Activated B cell treated with CpG ODN at 0.5 μM for 24 hours (primary cell): ENCODE measurements around the gene ME2. TPM values are rescaled to one million over a fixed set of nuclear protein-coding genes. Genes with fewer than 3 reads are reported as not detected.

Source experiments
- ATAC-seq: fragments of 200-7000 bp; cut with Tn5 transposase; one replicate; pipeline ENCODE4 v1.10.0; 2021; ENCODE audit warnings: low read depth, mild to moderate bottlenecking, moderate library complexity
- CTCF ChIA-PET: fragments of 350-600 bp; sonication (Branson Sonifier 250); formaldehyde crosslinking; loops from one replicate; lab custom pipeline; 2021; ENCODE audit warnings: antibody characterized with exemption; lab: Charles Lee
- POLR2A ChIA-PET: fragments of 350-600 bp; sonication (Branson Sonifier 250); formaldehyde crosslinking; loops from one replicate; lab custom pipeline; 2021; ENCODE audit warnings: antibody characterized with exemption; lab: Charles Lee
- DNase-seq: peaks from one replicate; pipeline ENCODE4 v3.0.0; 2022
- H3K27ac Mint-ChIP-seq: one replicate; pipeline ENCODE4 v1.8.0; 2020; ENCODE audit warnings: mixed read lengths
- H3K27me3 Mint-ChIP-seq: one replicate; pipeline ENCODE4 v1.8.0; 2021; ENCODE audit warnings: mixed read lengths
- H3K36me3 Mint-ChIP-seq: one replicate; pipeline ENCODE4 v1.8.0; 2021; ENCODE audit warnings: low read depth, mixed read lengths
- H3K4me1 Mint-ChIP-seq: one replicate; pipeline ENCODE4 v1.8.0; 2021; ENCODE audit warnings: mixed read lengths
- H3K4me3 Mint-ChIP-seq: one replicate; pipeline ENCODE4 v1.8.0; 2020; ENCODE audit warnings: mild to moderate bottlenecking, mixed read lengths
- H3K9me3 Mint-ChIP-seq: one replicate; pipeline ENCODE4 v1.8.0; 2020; ENCODE audit warnings: mixed read lengths
- intact Hi-C: fragments of 100-400 bp; cut with micrococcal nuclease; formaldehyde crosslinking; loops from one replicate; pipeline ENCODE4 v1.15.1; 2024
- total RNA-seq: library from RNA; stranded (reverse); gene quantifications from 2 replicates; pipeline ENCODE4 v1.2.3, GENCODE V29; 2022
- TF ChIP-seq, protein P1 (sequence below): fragments of 200-600 bp; IDR thresholded peaks from one replicate; pipeline ENCODE4 v1.8.0; 2022; ENCODE audit warnings: antibody characterized with exemption, mild to moderate bottlenecking

The ME2 gene
- total RNA-seq, 1 donor from 2014 or later, result 63.5 TPM

DNA sequence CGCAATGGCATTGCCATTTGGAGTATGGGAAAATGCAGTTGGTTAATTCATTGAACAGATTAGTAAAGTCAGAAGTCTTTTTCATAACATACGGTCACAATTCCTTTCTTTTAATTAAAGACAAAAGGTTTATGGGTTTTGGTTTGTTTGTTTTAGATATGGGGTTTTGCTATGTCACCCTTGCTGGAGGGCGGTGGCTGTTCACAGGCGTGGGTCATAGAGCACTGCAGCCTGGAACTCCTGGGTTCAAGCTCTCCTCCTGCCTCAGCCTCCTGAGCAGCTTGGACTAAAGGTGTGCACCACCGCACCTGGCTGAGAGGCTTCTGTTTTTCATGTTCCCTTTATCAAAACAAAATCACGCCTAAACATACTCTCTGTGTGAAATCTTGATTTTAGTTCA, 70.3 kb downstream of the ME2 start:
- no peak for ATAC-seq
- Mint-ChIP-seq H3K27me3 (no peaks in the 10 kb centered on the region), H3K4me1 (no peaks in the 10 kb centered on the region)

DNA sequence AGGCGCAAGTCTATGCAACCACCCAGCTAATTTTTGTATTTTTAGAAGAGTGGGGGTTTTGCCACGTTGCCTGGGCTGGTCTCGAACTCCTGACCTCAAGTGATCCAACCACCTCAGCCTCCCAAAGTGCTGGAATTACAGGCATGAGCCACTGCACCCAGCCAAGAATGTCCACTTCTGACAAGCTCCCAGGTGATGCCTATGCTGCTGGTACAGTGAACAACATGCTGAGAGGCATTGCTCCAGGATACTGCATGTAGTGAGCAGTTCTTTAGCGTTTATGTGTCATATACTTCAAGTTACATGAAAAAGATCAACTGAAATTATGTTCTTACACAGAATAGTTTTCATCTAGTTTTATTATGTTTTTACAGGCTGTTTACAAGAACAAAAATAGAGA, 71.7 kb downstream of the ME2 start:
- H3K4me3 Mint-ChIP-seq, result no peak overlapping the region

More for the DNA sequence above, 70.3 kb downstream of the ME2 start:
- POLR2A ChIA-PET, result interaction anchor here (1.5 kb wide), 1 partner anchor 19 kb away, joined by 4 read pairs; the partner anchor contains the start of gene ELAC1
- Mint-ChIP-seq H3K9me3 (no peaks in the 10 kb centered on the region), H3K4me3 (no peak overlapping the region), H3K36me3 (peaks cover 21% of the 10 kb centered on the region), H3K27ac (no peak overlapping the region)
- no peak for DNase-seq
- CTCF ChIA-PET, result no interaction called here
- TF ChIP-seq, protein P1, sequence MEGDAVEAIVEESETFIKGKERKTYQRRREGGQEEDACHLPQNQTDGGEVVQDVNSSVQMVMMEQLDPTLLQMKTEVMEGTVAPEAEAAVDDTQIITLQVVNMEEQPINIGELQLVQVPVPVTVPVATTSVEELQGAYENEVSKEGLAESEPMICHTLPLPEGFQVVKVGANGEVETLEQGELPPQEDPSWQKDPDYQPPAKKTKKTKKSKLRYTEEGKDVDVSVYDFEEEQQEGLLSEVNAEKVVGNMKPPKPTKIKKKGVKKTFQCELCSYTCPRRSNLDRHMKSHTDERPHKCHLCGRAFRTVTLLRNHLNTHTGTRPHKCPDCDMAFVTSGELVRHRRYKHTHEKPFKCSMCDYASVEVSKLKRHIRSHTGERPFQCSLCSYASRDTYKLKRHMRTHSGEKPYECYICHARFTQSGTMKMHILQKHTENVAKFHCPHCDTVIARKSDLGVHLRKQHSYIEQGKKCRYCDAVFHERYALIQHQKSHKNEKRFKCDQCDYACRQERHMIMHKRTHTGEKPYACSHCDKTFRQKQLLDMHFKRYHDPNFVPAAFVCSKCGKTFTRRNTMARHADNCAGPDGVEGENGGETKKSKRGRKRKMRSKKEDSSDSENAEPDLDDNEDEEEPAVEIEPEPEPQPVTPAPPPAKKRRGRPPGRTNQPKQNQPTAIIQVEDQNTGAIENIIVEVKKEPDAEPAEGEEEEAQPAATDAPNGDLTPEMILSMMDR, result no peak
- intact Hi-C loops, result no loop called here

DNA sequence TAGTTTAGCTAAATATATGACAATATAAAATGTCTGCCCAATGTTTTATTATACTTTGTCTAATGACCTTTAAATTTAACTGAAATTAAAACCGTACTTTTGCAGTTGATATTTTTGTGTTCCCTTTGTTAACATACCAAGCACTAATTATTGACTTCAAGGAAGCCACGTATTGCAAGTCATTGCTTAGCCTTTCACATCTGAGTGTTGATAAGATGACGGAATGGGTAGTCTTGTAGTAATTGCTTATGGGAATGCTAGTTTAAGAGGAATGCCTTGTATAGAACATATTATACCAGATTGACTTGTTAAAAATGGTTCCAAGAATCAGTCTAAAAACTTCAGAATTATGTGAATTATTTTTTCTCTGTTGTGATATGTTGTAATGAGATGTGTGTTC, 74.9 kb downstream of the ME2 start:
- TF ChIP-seq, protein P1, result no peak
- H3K27me3 Mint-ChIP-seq, result no peaks in the 10 kb centered on the region
- H3K4me1 Mint-ChIP-seq, result no peaks in the 10 kb centered on the region
- no peak overlapping the region for H3K27ac Mint-ChIP-seq
- ATAC-seq (no peak), DNase-seq (no peak)
- H3K9me3 Mint-ChIP-seq, result no peaks in the 10 kb centered on the region
- H3K4me3 Mint-ChIP-seq, result no peak overlapping the region
- intact Hi-C loops, result no loop called here
- CTCF ChIA-PET, result no interaction called here
- POLR2A ChIA-PET, result no interaction called here
- H3K36me3 Mint-ChIP-seq, result no peaks in the 10 kb centered on the region

More for the DNA sequence above, 71.7 kb downstream of the ME2 start:
- no peaks in the 10 kb centered on the region for H3K9me3 Mint-ChIP-seq
- ChIA-PET POLR2A (interaction anchor here (1.5 kb wide), 1 partner anchor 17 kb away, joined by 4 read pairs; the partner anchor contains the start of gene ELAC1), CTCF (no interaction called here)
- no peak overlapping the region for H3K27ac Mint-ChIP-seq
- no peaks in the 10 kb centered on the region for H3K27me3 Mint-ChIP-seq
- intact Hi-C loops, result no loop called here
- no peaks in the 10 kb centered on the region for H3K4me1 Mint-ChIP-seq
- no peak for DNase-seq
- no peak for ATAC-seq
- H3K36me3 Mint-ChIP-seq, result peaks cover 10% of the 10 kb centered on the region
- TF ChIP-seq, protein P1, result no peak

- ATAC-seq (no peak), DNase-seq (no peak)
- Mint-ChIP-seq H3K4me3 (no peak overlapping the region), H3K27ac (no peak overlapping the region), H3K9me3 (no peaks in the 10 kb centered on the region), H3K27me3 (peaks cover 1% of the 10 kb centered on the region), H3K4me1 (no peaks in the 10 kb centered on the region), H3K36me3 (no peaks in the 10 kb centered on the region)
- intact Hi-C loops, result no loop called here
- TF ChIP-seq, protein P1, result no peak
- ChIA-PET POLR2A (no interaction called here), CTCF (no interaction called here)
Measured at GRCh38 chr18:50955253-50955652, 76.3 kb downstream of the ME2 start.

GRCh38 chr18:50956116-50956515, 77.2 kb downstream of the ME2 start:
- H3K9me3 Mint-ChIP-seq, result peaks cover 5% of the 10 kb centered on the region
- H3K4me3 Mint-ChIP-seq, result no peak overlapping the region
- H3K4me1 Mint-ChIP-seq, result no peaks in the 10 kb centered on the region
- ChIA-PET POLR2A (no interaction called here), CTCF (no interaction called here)
- peaks cover 3% of the 10 kb centered on the region for H3K36me3 Mint-ChIP-seq
- peaks cover 1% of the 10 kb centered on the region for H3K27me3 Mint-ChIP-seq
- H3K27ac Mint-ChIP-seq, result no peak overlapping the region
- intact Hi-C loops, result no loop called here
- TF ChIP-seq, protein P1, result no peak
- DNase-seq (no peak), ATAC-seq (no peak)
